PC-3 (cell line): ENCODE results near the gene HOXB13. TPM values are rescaled to one million over a fixed set of nuclear protein-coding genes. Genes with fewer than 3 reads are reported as not detected.

Experiments used
- ATAC-seq: fragments of 200-7000 bp; cut with Tn5 transposase; 2 replicates; pipeline ENCODE4 v1.9.1; 2020; ENCODE audit warnings: mild to moderate bottlenecking, moderate library complexity
- BruUV-seq: library from RNA; stranded (reverse); fragments of 400-500 nt; replicated peaks from 2 replicates; lab custom pipeline; 2021; lab: Mats Ljungman, UMichigan
- CTCF ChIA-PET: fragments of 300-600 bp; sonication (Branson Sonifier 250); formaldehyde crosslinking; loops from one replicate; lab custom pipeline; 2022; ENCODE audit warnings: antibody characterized with exemption; lab: Charles Lee
- POLR2A ChIA-PET: fragments of 300-600 bp; sonication (Branson Sonifier 250); formaldehyde crosslinking; loops from one replicate; lab custom pipeline; 2022; ENCODE audit warnings: antibody characterized with exemption; ENCODE audit not compliant: unreplicated experiment; lab: Charles Lee
- DNase-seq: peaks from one replicate; pipeline ENCODE4 v3.0.0-alpha.2; 2015
- H2AFZ ChIP-seq: fragments of 300-600 bp; sonication (generic); 2 replicates; pipeline ENCODE4 v1.6.0; 2016; ENCODE audit warnings: antibody characterized with exemption, low read length
- H3F3A ChIP-seq: fragments of 300-600 bp; sonication (generic); one replicate; pipeline ENCODE4 v1.6.0; 2017; ENCODE audit warnings: antibody characterized with exemption, low read length, control low read depth, mild to moderate bottlenecking; ENCODE audit not compliant: unreplicated experiment
- H3K27ac ChIP-seq: fragments of 300-600 bp; sonication (generic); 2 replicates; pipeline ENCODE4 v1.5.1; 2016; ENCODE audit warnings: mild to moderate bottlenecking, low read length
- H3K27me3 ChIP-seq: fragments of 300-600 bp; sonication (generic); 2 replicates; pipeline ENCODE4 v1.6.1; 2016; ENCODE audit warnings: low read length, mixed read lengths
- H3K36me3 ChIP-seq: fragments of 300-600 bp; sonication (generic); 2 replicates; pipeline ENCODE4 v1.6.1; 2016; ENCODE audit warnings: low read depth, mixed run types, low read length, mixed read lengths
- H3K4me1 ChIP-seq: fragments of 300-600 bp; sonication (generic); 2 replicates; pipeline ENCODE4 v1.5.1; 2016; ENCODE audit warnings: low read length; ENCODE audit not compliant: insufficient read depth
- H3K4me2 ChIP-seq: fragments of 300-600 bp; sonication (generic); 2 replicates; pipeline ENCODE4 v1.6.0; 2016; ENCODE audit warnings: low read length
- H3K4me3 ChIP-seq: fragments of 300-600 bp; sonication (generic); 2 replicates; pipeline ENCODE4 v1.5.1; 2016; ENCODE audit warnings: mild to moderate bottlenecking, low read length, mixed read lengths
- H3K79me2 ChIP-seq: fragments of 300-600 bp; sonication (generic); 2 replicates; pipeline ENCODE4 v1.6.1; 2017; ENCODE audit warnings: low read length, mixed read lengths
- H3K9ac ChIP-seq: fragments of 300-600 bp; sonication (generic); 2 replicates; pipeline ENCODE4 v1.6.0; 2016; ENCODE audit warnings: mild to moderate bottlenecking, low read length
- H3K9me2 ChIP-seq: fragments of 300-600 bp; sonication (generic); replicated peaks from 2 replicates; pipeline ENCODE4 v1.6.1; 2016; ENCODE audit warnings: mixed run types, low read length, mixed read lengths
- H3K9me3 ChIP-seq: fragments of 300-600 bp; sonication (generic); 2 replicates; pipeline ENCODE4 v1.6.1; 2016; ENCODE audit warnings: low read length, mixed read lengths
- H4K20me1 ChIP-seq: fragments of 300-600 bp; sonication (generic); 2 replicates; pipeline ENCODE4 v1.6.1; 2016; ENCODE audit warnings: low read length, mixed read lengths
- CTCF ChIP-seq: fragments of 300-600 bp; sonication (generic); conservative IDR thresholded peaks from 2 replicates; pipeline ENCODE4 v1.5.1; 2017; ENCODE audit warnings: antibody characterized with exemption, low read depth, mild to moderate bottlenecking, low read length
- EZH2 ChIP-seq: fragments of 300-600 bp; sonication (generic); IDR thresholded peaks from one replicate; pipeline ENCODE4 v1.6.1; 2017; ENCODE audit warnings: antibody characterized with exemption, mild to moderate bottlenecking, low read length; ENCODE audit not compliant: unreplicated experiment
- EZH2phosphoT487 ChIP-seq: fragments of 300-600 bp; sonication (generic); IDR thresholded peaks from 2 replicates; pipeline ENCODE4 v1.6.1; 2018; ENCODE audit warnings: mild to moderate bottlenecking, antibody characterized with exemption, low read length, borderline replicate concordance
- intact Hi-C: fragments of 100-400 bp; cut with micrococcal nuclease; formaldehyde crosslinking; loops from 2 replicates; pipeline ENCODE4 v1.9.0; 2023
- total RNA-seq: library from RNA; depleted of rRNA; stranded (reverse); fragments of >200 nt; gene quantifications from 2 replicates; pipeline ENCODE4 v1.2.3, GENCODE V29; 2014

Gene HOXB13
- total RNA-seq, 1 experiment from 2014 or later, result 80.8 TPM

- TF ChIP-seq CTCF (no peak), EZH2 (no peak), EZH2phosphoT487 (no peak)
Observed at GRCh38 chr17:48756830-48757251, 28.3 kb upstream of the HOXB13 start.

GRCh38 chr17:48755356-48755755 is 26.8 kb upstream of the HOXB13 start:
- no peak overlapping the region for H3K4me2 ChIP-seq
- H3K9me2 ChIP-seq, result no peaks in the 10 kb centered on the region
- no peak overlapping the region for H3K4me3 ChIP-seq
- H2AFZ ChIP-seq, result no peak overlapping the region
- H3K27me3 ChIP-seq, result no peaks in the 10 kb centered on the region
- no TSS peak for BruUV-seq
- intact Hi-C loops, result no loop called here
- TF ChIP-seq CTCF, result no peak
- TF ChIP-seq EZH2, result no peak
- TF ChIP-seq EZH2phosphoT487, result no peak
- no peaks in the 10 kb centered on the region for H3F3A ChIP-seq
- H3K4me1 ChIP-seq, result peaks cover 65% of the 10 kb centered on the region
- CTCF ChIA-PET, result no interaction called here
- DNase-seq (peak; percentile 1), ATAC-seq (no peak)
- no peak overlapping the region for H3K9ac ChIP-seq
- H3K79me2 ChIP-seq, result peaks cover under 1% of the 10 kb centered on the region; the same call in 1 of the 2 replicates
- POLR2A ChIA-PET, result no interaction called here
- no peak overlapping the region for H3K27ac ChIP-seq
- H3K36me3 ChIP-seq, result no peaks in the 10 kb centered on the region
- no peaks in the 10 kb centered on the region for H4K20me1 ChIP-seq
- no peaks in the 10 kb centered on the region for H3K9me3 ChIP-seq

More at GRCh38 chr17:48756830-48757251, 28.3 kb upstream of the HOXB13 start:
- no peaks in the 10 kb centered on the region for H3K9me3 ChIP-seq
- ChIA-PET POLR2A (interaction anchor here (0.5 to 1.5 kb wide), 3 partner anchors 28 to 136 kb away, joined by 3 to 4 read pairs (median 3); partner anchors contain the start of genes ATP5MC1 and HOXB13), CTCF (interaction anchor here (0.5 to 2.0 kb wide), 4 partner anchors 33 to 122 kb away, joined by 3 to 8 read pairs (median 4); no protein-coding TSS in a partner anchor)
- peak overlapping the region; percentile 69 for H2AFZ ChIP-seq
- no peaks in the 10 kb centered on the region for H3F3A ChIP-seq
- no peak overlapping the region for H3K4me3 ChIP-seq
- intact Hi-C loops, result loop anchor here (2.0 kb wide), 1 partner anchor 34 kb away; the partner anchor contains the start of genes PRAC1 and PRAC2
- no peaks in the 10 kb centered on the region for H4K20me1 ChIP-seq
- H3K36me3 ChIP-seq, result no peaks in the 10 kb centered on the region
- DNase-seq, result peak; percentile 43
- no peak overlapping the region for H3K9ac ChIP-seq
- peak overlapping the region; percentile 32 for H3K27ac ChIP-seq
- H3K9me2 ChIP-seq, result no peaks in the 10 kb centered on the region
- no peaks in the 10 kb centered on the region for H3K79me2 ChIP-seq
- peaks cover 55% of the 10 kb centered on the region for H3K4me1 ChIP-seq
- H3K4me2 ChIP-seq, result peak overlapping the region; percentile 6; the same call in 1 of the 2 replicates
- peak; percentile 44 for ATAC-seq
- no peaks in the 10 kb centered on the region for H3K27me3 ChIP-seq
- no TSS peak for BruUV-seq
